Measurements from ENCODE around the gene IL23R. TPM values are rescaled to one million over a fixed set of nuclear protein-coding genes. Genes with fewer than 3 reads are reported as not detected.
"Not testable (repeated sequence)": the region's sequence is repeated elsewhere in the genome, so short reads cannot be mapped to it uniquely, and the experiment has no call there.

IL23R gene
- polyA plus RNA-seq, 1 donor (not counting 4 experiments of a cell fraction or from before 2014, with no cell fraction given): not detected

DNA sequence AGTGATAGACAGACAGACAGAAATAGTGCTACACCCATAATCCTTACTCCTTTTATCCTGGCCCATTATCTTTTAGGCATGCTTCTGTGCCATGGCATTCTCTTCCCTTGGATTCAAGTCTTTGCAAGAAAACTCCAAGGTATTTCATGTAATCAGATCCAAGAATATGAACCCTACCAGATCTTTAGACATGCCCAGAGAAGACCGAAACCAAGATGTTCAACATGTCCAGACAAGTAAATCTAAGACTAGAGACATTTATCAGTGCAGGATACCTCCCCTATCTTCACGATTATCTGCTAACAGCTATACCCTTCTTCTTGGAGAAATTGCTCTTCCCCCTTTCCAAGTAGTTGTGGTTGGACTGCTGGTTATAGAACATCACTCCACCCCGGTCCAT is 19.7 kb upstream of the IL23R start:
- Histone ChIP-seq H3K4me2 (ENCODE audit: control insufficient read depth, extremely low read depth, insufficient read depth, low read depth, low read length) (peak overlapping the region; percentile 27), H3K36me3 (ENCODE audit: control insufficient read depth in 2 of 2, extremely low read depth in 1 of 2, insufficient read depth in 2 of 2, low read length in 2 of 2) (no peaks in the 10 kb centered on the region), H3K27me3 (ENCODE audit: control insufficient read depth, extremely low read depth, insufficient read depth, low read length) (no peaks in the 10 kb centered on the region), H2AFZ (ENCODE audit: control insufficient read depth, low read length) (peak overlapping the region; percentile 36), H3K4me1 (ENCODE audit: control insufficient read depth, extremely low read depth, insufficient read depth, low read length) (peaks cover 18% of the 10 kb centered on the region), H3K79me2 (ENCODE audit: control insufficient read depth, insufficient read depth, low read length) (no peaks in the 10 kb centered on the region), H3K9me1 (ENCODE audit: control insufficient read depth, extremely low read depth, insufficient read depth, low read length) (no peaks in the 10 kb centered on the region), H3K27ac (ENCODE audit: control insufficient read depth, insufficient read depth, low read length) (no peak overlapping the region), H3K9ac (ENCODE audit: control insufficient read depth, extremely low read depth, insufficient read depth, low read length) (no peak overlapping the region), H3K9me3 (ENCODE audit: control insufficient read depth, low read depth, low read length) (no peaks in the 10 kb centered on the region), H4K20me1 (ENCODE audit: control insufficient read depth, extremely low read depth, insufficient read depth, low read length) (no peaks in the 10 kb centered on the region), H3K4me3 (ENCODE audit: control insufficient read depth in 2 of 3, extremely low read depth in 1 of 3, insufficient read depth in 2 of 3, low read depth in 1 of 3, low read length in 3 of 3) (no peak overlapping the region)
- dilution Hi-C loops (cut with MboI; ENCODE audit: extremely low pct_ligation_motif_present, low sequenced_read_pairs): no loop called here
- DNase-seq (ENCODE audit: low read depth, low spot score): no peak
- peak; percentile 76 for FAIRE-seq
- TF ChIP-seq EZH2 (IDR thresholded peaks at IDR 0.05; ENCODE audit: low read length): no peak
- TF ChIP-seq, protein P1, sequence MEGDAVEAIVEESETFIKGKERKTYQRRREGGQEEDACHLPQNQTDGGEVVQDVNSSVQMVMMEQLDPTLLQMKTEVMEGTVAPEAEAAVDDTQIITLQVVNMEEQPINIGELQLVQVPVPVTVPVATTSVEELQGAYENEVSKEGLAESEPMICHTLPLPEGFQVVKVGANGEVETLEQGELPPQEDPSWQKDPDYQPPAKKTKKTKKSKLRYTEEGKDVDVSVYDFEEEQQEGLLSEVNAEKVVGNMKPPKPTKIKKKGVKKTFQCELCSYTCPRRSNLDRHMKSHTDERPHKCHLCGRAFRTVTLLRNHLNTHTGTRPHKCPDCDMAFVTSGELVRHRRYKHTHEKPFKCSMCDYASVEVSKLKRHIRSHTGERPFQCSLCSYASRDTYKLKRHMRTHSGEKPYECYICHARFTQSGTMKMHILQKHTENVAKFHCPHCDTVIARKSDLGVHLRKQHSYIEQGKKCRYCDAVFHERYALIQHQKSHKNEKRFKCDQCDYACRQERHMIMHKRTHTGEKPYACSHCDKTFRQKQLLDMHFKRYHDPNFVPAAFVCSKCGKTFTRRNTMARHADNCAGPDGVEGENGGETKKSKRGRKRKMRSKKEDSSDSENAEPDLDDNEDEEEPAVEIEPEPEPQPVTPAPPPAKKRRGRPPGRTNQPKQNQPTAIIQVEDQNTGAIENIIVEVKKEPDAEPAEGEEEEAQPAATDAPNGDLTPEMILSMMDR (optimal IDR thresholded peaks at IDR 0.05 in 1 of 3, IDR thresholded peaks at IDR 0.05 in 1 of 3, conservative IDR thresholded peaks at IDR 0.05 in 1 of 3; ENCODE audit: extremely low read depth in 1 of 3, insufficient read depth in 2 of 3, low read length in 3 of 3): no peak

DNA sequence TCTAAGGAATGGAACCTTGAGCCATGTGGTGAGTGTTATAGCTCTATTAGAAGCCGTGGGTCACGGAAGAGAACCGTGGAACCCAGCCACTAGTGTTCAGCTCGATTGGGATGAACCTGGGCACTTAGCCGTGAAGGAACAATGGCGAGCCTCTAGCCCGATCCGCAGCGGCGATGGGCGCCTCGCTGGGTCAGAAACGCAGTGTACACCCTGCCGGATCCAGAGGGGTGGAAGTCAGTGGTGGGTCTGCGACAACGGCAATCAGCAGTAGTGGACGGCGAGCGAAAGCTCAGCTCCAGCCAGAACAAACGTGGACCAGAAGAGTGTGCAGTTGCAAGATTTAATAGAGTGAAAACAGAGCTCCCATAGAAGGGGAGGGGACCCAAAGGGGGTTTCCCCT is 18.3 kb upstream of the IL23R start:
- H3K36me3 ChIP-seq (ENCODE audit: control insufficient read depth in 2 of 2, extremely low read depth in 1 of 2, insufficient read depth in 2 of 2, low read length in 2 of 2); H3K27ac ChIP-seq (ENCODE audit: control insufficient read depth, insufficient read depth, low read length); H3K4me3 ChIP-seq (ENCODE audit: control insufficient read depth in 2 of 3, extremely low read depth in 1 of 3, insufficient read depth in 2 of 3, low read depth in 1 of 3, low read length in 3 of 3); FAIRE-seq; H3K27me3 ChIP-seq (ENCODE audit: control insufficient read depth, extremely low read depth, insufficient read depth, low read length); H2AFZ ChIP-seq (ENCODE audit: control insufficient read depth, low read length); H4K20me1 ChIP-seq (ENCODE audit: control insufficient read depth, extremely low read depth, insufficient read depth, low read length); dilution Hi-C loops (cut with MboI; ENCODE audit: extremely low pct_ligation_motif_present, low sequenced_read_pairs); H3K4me2 ChIP-seq (ENCODE audit: control insufficient read depth, extremely low read depth, insufficient read depth, low read depth, low read length); H3K9ac ChIP-seq (ENCODE audit: control insufficient read depth, extremely low read depth, insufficient read depth, low read length); H3K9me1 ChIP-seq (ENCODE audit: control insufficient read depth, extremely low read depth, insufficient read depth, low read length); H3K79me2 ChIP-seq (ENCODE audit: control insufficient read depth, insufficient read depth, low read length); DNase-seq (ENCODE audit: low read depth, low spot score); H3K9me3 ChIP-seq (ENCODE audit: control insufficient read depth, low read depth, low read length): not testable (repeated sequence)
- peaks cover 18% of the 10 kb centered on the region for H3K4me1 ChIP-seq (ENCODE audit: control insufficient read depth, extremely low read depth, insufficient read depth, low read length)

DNA sequence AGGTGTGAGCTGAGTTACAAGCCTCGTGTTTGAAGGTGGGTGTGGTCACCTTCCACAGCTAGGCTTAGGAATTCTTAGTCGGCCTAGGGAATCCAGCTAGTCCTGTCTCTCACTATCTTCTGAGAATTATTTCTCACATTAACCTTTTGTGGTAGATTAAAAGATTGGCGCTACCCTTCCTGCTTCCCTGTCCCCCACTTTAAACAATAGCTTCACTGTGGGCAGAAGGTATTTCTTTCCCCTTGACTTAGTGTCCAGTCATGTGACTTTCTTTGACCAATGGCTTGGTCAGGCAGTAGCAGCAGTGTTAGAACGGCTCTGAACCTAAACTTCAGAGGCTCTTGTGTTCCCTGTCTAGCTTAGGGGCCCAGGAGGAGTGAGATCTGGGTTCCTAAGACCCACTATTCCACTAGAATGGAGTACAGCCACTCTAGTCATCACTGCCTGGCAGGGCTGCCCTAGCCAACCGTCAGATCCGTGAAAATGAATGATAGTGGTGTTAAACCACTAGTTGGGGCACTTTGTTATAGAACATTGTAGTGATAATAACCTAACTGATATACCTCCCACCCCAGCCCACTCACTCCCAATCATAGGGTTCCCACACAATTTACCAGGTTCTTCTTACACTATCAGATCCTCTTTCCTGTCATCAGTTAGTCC is 17.6 kb upstream of the IL23R start:
- dilution Hi-C loops (cut with MboI; ENCODE audit: extremely low pct_ligation_motif_present, low sequenced_read_pairs): no loop called here
- Histone ChIP-seq H3K79me2 (ENCODE audit: control insufficient read depth, insufficient read depth, low read length) (no peaks in the 10 kb centered on the region), H3K4me1 (ENCODE audit: control insufficient read depth, extremely low read depth, insufficient read depth, low read length) (peaks cover 18% of the 10 kb centered on the region), H3K9me3 (ENCODE audit: control insufficient read depth, low read depth, low read length) (no peaks in the 10 kb centered on the region), H3K36me3 (ENCODE audit: control insufficient read depth in 2 of 2, extremely low read depth in 1 of 2, insufficient read depth in 2 of 2, low read length in 2 of 2) (no peaks in the 10 kb centered on the region), H4K20me1 (ENCODE audit: control insufficient read depth, extremely low read depth, insufficient read depth, low read length) (no peaks in the 10 kb centered on the region), H3K27ac (ENCODE audit: control insufficient read depth, insufficient read depth, low read length) (no peak overlapping the region), H3K4me3 (ENCODE audit: control insufficient read depth in 2 of 3, extremely low read depth in 1 of 3, insufficient read depth in 2 of 3, low read depth in 1 of 3, low read length in 3 of 3) (no peak overlapping the region), H3K9ac (ENCODE audit: control insufficient read depth, extremely low read depth, insufficient read depth, low read length) (no peak overlapping the region), H3K27me3 (ENCODE audit: control insufficient read depth, extremely low read depth, insufficient read depth, low read length) (no peaks in the 10 kb centered on the region), H2AFZ (ENCODE audit: control insufficient read depth, low read length) (peak overlapping the region; percentile 86), H3K4me2 (ENCODE audit: control insufficient read depth, extremely low read depth, insufficient read depth, low read depth, low read length) (peak overlapping the region; percentile 32), H3K9me1 (ENCODE audit: control insufficient read depth, extremely low read depth, insufficient read depth, low read length) (no peaks in the 10 kb centered on the region)
- DNase-seq (ENCODE audit: low read depth, low spot score) (no peak), FAIRE-seq (no peak)
- no peak for TF ChIP-seq EZH2 (IDR thresholded peaks at IDR 0.05; ENCODE audit: low read length)
